ENCODE measurements around the gene YWHAQ. TPM values are rescaled to one million over a fixed set of nuclear protein-coding genes. Genes with fewer than 3 reads are reported as not detected.
"Not testable (repeated sequence)": the region's sequence is repeated elsewhere in the genome, so short reads cannot be mapped to it uniquely, and the experiment has no call there.

Gene YWHAQ
- total RNA-seq, 1 donor: 242 TPM

DNA sequence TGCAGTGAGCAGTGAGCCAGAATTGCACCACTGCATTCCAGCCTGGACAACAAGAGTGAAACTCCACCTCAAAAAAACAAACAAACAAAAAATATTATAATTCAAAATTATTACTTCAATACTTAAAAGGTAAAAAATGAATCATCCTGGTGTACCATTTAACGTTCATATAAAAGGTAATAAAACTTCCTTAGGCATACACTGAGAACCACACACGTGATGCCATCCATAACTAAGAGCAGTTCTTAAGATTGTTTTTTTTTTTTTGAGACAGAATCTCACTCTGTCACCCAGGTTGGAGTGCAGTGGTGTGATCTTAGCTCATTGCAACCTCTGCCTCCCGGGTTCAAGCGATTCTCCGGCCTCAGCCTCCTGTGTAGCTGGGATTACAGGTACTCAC is 29.4 kb downstream of the YWHAQ start:
- Histone ChIP-seq H3K9me3 (ENCODE audit: low read depth, low read length) (peaks cover 10% of the 10 kb centered on the region), H3K27ac (ENCODE audit: low read depth, low read length) (no peak overlapping the region), H3K4me2 (ENCODE audit: insufficient read depth, low read length) (no peak overlapping the region), H3K4me1 (ENCODE audit: insufficient read depth, low read length) (peaks cover 7% of the 10 kb centered on the region), H4K20me1 (ENCODE audit: insufficient read depth, low read length) (peaks cover 59% of the 10 kb centered on the region), H3K79me2 (ENCODE audit: insufficient read depth, low read length) (peaks cover 98% of the 10 kb centered on the region), H3K36me3 (ENCODE audit: insufficient read depth, low read length) (peaks cover 29% of the 10 kb centered on the region), H2AFZ (ENCODE audit: low read length) (no peak overlapping the region), H3K4me3 (ENCODE audit: insufficient read depth, low read length) (no peak overlapping the region), H3K27me3 (ENCODE audit: insufficient read depth, low read length) (no peaks in the 10 kb centered on the region)
- TF ChIP-seq, protein P1, sequence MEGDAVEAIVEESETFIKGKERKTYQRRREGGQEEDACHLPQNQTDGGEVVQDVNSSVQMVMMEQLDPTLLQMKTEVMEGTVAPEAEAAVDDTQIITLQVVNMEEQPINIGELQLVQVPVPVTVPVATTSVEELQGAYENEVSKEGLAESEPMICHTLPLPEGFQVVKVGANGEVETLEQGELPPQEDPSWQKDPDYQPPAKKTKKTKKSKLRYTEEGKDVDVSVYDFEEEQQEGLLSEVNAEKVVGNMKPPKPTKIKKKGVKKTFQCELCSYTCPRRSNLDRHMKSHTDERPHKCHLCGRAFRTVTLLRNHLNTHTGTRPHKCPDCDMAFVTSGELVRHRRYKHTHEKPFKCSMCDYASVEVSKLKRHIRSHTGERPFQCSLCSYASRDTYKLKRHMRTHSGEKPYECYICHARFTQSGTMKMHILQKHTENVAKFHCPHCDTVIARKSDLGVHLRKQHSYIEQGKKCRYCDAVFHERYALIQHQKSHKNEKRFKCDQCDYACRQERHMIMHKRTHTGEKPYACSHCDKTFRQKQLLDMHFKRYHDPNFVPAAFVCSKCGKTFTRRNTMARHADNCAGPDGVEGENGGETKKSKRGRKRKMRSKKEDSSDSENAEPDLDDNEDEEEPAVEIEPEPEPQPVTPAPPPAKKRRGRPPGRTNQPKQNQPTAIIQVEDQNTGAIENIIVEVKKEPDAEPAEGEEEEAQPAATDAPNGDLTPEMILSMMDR (IDR thresholded peaks at IDR 0.05; ENCODE audit: extremely low read depth, low read depth, low read length): no peak
- DNase-seq (ENCODE audit: insufficient read length, low spot score, missing footprints): no peak

DNA sequence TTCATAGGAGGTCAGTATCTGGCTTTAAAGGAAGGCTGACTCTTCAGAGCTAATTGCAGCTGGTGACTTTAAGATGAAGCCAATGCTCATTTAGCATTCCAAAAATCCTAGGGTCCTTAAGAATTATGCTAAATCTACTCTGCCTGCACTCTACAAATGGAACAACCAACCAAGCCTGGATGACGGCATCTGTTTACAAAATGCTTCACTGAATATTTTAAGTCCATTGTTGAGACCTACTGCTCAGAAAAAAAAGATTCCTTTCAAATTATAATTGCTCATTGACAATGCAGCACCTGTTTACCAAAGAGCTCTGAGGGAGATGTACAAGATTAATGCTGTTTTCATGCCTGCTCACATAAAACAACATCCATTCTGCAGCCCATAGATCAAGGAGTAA is 31.4 kb downstream of the YWHAQ start:
- Histone ChIP-seq H3K9me3 (ENCODE audit: low read depth, low read length) (peaks cover 10% of the 10 kb centered on the region), H3K79me2 (ENCODE audit: insufficient read depth, low read length) (peaks cover 87% of the 10 kb centered on the region), H3K36me3 (ENCODE audit: insufficient read depth, low read length) (peaks cover 29% of the 10 kb centered on the region), H4K20me1 (ENCODE audit: insufficient read depth, low read length) (peaks cover 61% of the 10 kb centered on the region), H3K27me3 (ENCODE audit: insufficient read depth, low read length) (no peaks in the 10 kb centered on the region), H3K4me2 (ENCODE audit: insufficient read depth, low read length) (no peak overlapping the region), H3K4me3 (ENCODE audit: insufficient read depth, low read length) (no peak overlapping the region), H3K4me1 (ENCODE audit: insufficient read depth, low read length) (peaks cover 26% of the 10 kb centered on the region), H3K27ac (ENCODE audit: low read depth, low read length) (no peak overlapping the region), H2AFZ (ENCODE audit: low read length) (no peak overlapping the region)
- no peak for DNase-seq (ENCODE audit: insufficient read length, low spot score, missing footprints)
- TF ChIP-seq, protein P1 (IDR thresholded peaks at IDR 0.05; ENCODE audit: extremely low read depth, low read depth, low read length): no peak

- H4K20me1 ChIP-seq (ENCODE audit: insufficient read depth, low read length): peaks cover 48% of the 10 kb centered on the region
- no peaks in the 10 kb centered on the region for H3K27me3 ChIP-seq (ENCODE audit: insufficient read depth, low read length)
- peaks cover 10% of the 10 kb centered on the region for H3K9me3 ChIP-seq (ENCODE audit: low read depth, low read length)
- H3K4me1 ChIP-seq (ENCODE audit: insufficient read depth, low read length): peaks cover 39% of the 10 kb centered on the region
- peaks cover 86% of the 10 kb centered on the region for H3K79me2 ChIP-seq (ENCODE audit: insufficient read depth, low read length)
- peaks cover 32% of the 10 kb centered on the region for H3K36me3 ChIP-seq (ENCODE audit: insufficient read depth, low read length)
- peak overlapping the region; percentile 92 for H3K27ac ChIP-seq (ENCODE audit: low read depth, low read length)
- no peak overlapping the region for H3K4me3 ChIP-seq (ENCODE audit: insufficient read depth, low read length)
- no peak for DNase-seq (ENCODE audit: insufficient read length, low spot score, missing footprints)
- H3K4me2 ChIP-seq (ENCODE audit: insufficient read depth, low read length): peak overlapping the region; percentile 12
- H2AFZ ChIP-seq (ENCODE audit: low read length): no peak overlapping the region
- TF ChIP-seq, protein P1 (IDR thresholded peaks at IDR 0.05; ENCODE audit: extremely low read depth, low read depth, low read length): no peak
These were observed 34.0 kb downstream of the YWHAQ start for GRCh38 chr2:9596621-9597311.

DNA sequence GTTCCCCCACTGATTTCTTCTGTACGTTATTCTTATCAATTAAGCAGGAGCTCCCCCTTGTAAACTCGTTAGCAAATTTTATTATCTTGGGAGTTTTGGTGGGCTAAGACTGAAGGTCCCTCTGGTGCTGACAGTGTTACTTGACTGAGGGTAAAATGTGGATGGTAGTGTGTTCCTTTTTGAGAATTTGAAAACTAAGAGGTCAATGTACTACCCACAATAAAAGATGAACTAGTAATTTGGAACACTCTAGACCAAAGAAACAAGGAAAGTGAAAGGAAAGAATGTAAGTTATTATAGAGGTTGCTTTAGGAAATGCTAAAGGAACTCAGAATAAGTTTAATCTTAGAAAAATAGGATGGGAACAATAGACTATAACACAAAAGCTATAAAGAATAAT is 35.1 kb downstream of the YWHAQ start:
- peaks cover 35% of the 10 kb centered on the region for H3K36me3 ChIP-seq (ENCODE audit: insufficient read depth, low read length)
- TF ChIP-seq, protein P1 (IDR thresholded peaks at IDR 0.05; ENCODE audit: extremely low read depth, low read depth, low read length): no peak
- peak overlapping the region; percentile 92 for H3K27ac ChIP-seq (ENCODE audit: low read depth, low read length)
- H2AFZ ChIP-seq (ENCODE audit: low read length): no peak overlapping the region
- peak overlapping the region; percentile 12 for H3K4me2 ChIP-seq (ENCODE audit: insufficient read depth, low read length)
- no peak for DNase-seq (ENCODE audit: insufficient read length, low spot score, missing footprints)
- peaks cover 46% of the 10 kb centered on the region for H3K4me1 ChIP-seq (ENCODE audit: insufficient read depth, low read length)
- H3K27me3 ChIP-seq (ENCODE audit: insufficient read depth, low read length): no peaks in the 10 kb centered on the region
- H3K9me3 ChIP-seq (ENCODE audit: low read depth, low read length): peaks cover 10% of the 10 kb centered on the region
- peaks cover 86% of the 10 kb centered on the region for H3K79me2 ChIP-seq (ENCODE audit: insufficient read depth, low read length)
- H3K4me3 ChIP-seq (ENCODE audit: insufficient read depth, low read length): no peak overlapping the region
- peaks cover 53% of the 10 kb centered on the region for H4K20me1 ChIP-seq (ENCODE audit: insufficient read depth, low read length)

- peaks cover 47% of the 10 kb centered on the region for H3K4me1 ChIP-seq (ENCODE audit: insufficient read depth, low read length)
- not testable (repeated sequence) for H2AFZ ChIP-seq (ENCODE audit: low read length); H3K9me3 ChIP-seq (ENCODE audit: low read depth, low read length); DNase-seq (ENCODE audit: insufficient read length, low spot score, missing footprints); H3K27me3 ChIP-seq (ENCODE audit: insufficient read depth, low read length); H3K4me3 ChIP-seq (ENCODE audit: insufficient read depth, low read length)
- peak overlapping the region; percentile 12 for H3K4me2 ChIP-seq (ENCODE audit: insufficient read depth, low read length)
- peaks cover 33% of the 10 kb centered on the region for H3K36me3 ChIP-seq (ENCODE audit: insufficient read depth, low read length)
- peaks cover 56% of the 10 kb centered on the region for H4K20me1 ChIP-seq (ENCODE audit: insufficient read depth, low read length)
- H3K79me2 ChIP-seq (ENCODE audit: insufficient read depth, low read length): peaks cover 86% of the 10 kb centered on the region
- H3K27ac ChIP-seq (ENCODE audit: low read depth, low read length): peak overlapping the region; percentile 92
These were observed 35.5 kb downstream of the YWHAQ start for GRCh38 chr2:9595256-9595655.

Data from osteoblast (primary cell).